PC-3 (cell line): ENCODE data around the gene TULP3. TPM values are rescaled to one million over a fixed set of nuclear protein-coding genes. Genes with fewer than 3 reads are reported as not detected.

Experiments
- ATAC-seq: fragments of 200-7000 bp; cut with Tn5 transposase; 2 replicates; pipeline ENCODE4 v1.9.1; 2020; ENCODE audit warnings: mild to moderate bottlenecking, moderate library complexity
- BruUV-seq: library from RNA; stranded (reverse); fragments of 400-500 nt; replicated peaks from 2 replicates; lab custom pipeline; 2021; lab: Mats Ljungman, UMichigan
- CTCF ChIA-PET: fragments of 300-600 bp; sonication (Branson Sonifier 250); formaldehyde crosslinking; loops from one replicate; lab custom pipeline; 2022; ENCODE audit warnings: antibody characterized with exemption; lab: Charles Lee
- POLR2A ChIA-PET: fragments of 300-600 bp; sonication (Branson Sonifier 250); formaldehyde crosslinking; loops from one replicate; lab custom pipeline; 2022; ENCODE audit warnings: antibody characterized with exemption; ENCODE audit not compliant: unreplicated experiment; lab: Charles Lee
- DNase-seq: peaks from one replicate; pipeline ENCODE4 v3.0.0-alpha.2; 2015
- H2AFZ ChIP-seq: fragments of 300-600 bp; sonication (generic); 2 replicates; pipeline ENCODE4 v1.6.0; 2016; ENCODE audit warnings: antibody characterized with exemption, low read length
- H3F3A ChIP-seq: fragments of 300-600 bp; sonication (generic); one replicate; pipeline ENCODE4 v1.6.0; 2017; ENCODE audit warnings: antibody characterized with exemption, low read length, control low read depth, mild to moderate bottlenecking; ENCODE audit not compliant: unreplicated experiment
- H3K27ac ChIP-seq: fragments of 300-600 bp; sonication (generic); 2 replicates; pipeline ENCODE4 v1.5.1; 2016; ENCODE audit warnings: mild to moderate bottlenecking, low read length
- H3K27me3 ChIP-seq: fragments of 300-600 bp; sonication (generic); 2 replicates; pipeline ENCODE4 v1.6.1; 2016; ENCODE audit warnings: low read length, mixed read lengths
- H3K36me3 ChIP-seq: fragments of 300-600 bp; sonication (generic); 2 replicates; pipeline ENCODE4 v1.6.1; 2016; ENCODE audit warnings: low read depth, mixed run types, low read length, mixed read lengths
- H3K4me1 ChIP-seq: fragments of 300-600 bp; sonication (generic); 2 replicates; pipeline ENCODE4 v1.5.1; 2016; ENCODE audit warnings: low read length; ENCODE audit not compliant: insufficient read depth
- H3K4me2 ChIP-seq: fragments of 300-600 bp; sonication (generic); 2 replicates; pipeline ENCODE4 v1.6.0; 2016; ENCODE audit warnings: low read length
- H3K4me3 ChIP-seq: fragments of 300-600 bp; sonication (generic); 2 replicates; pipeline ENCODE4 v1.5.1; 2016; ENCODE audit warnings: mild to moderate bottlenecking, low read length, mixed read lengths
- H3K79me2 ChIP-seq: fragments of 300-600 bp; sonication (generic); 2 replicates; pipeline ENCODE4 v1.6.1; 2017; ENCODE audit warnings: low read length, mixed read lengths
- H3K9ac ChIP-seq: fragments of 300-600 bp; sonication (generic); 2 replicates; pipeline ENCODE4 v1.6.0; 2016; ENCODE audit warnings: mild to moderate bottlenecking, low read length
- H3K9me2 ChIP-seq: fragments of 300-600 bp; sonication (generic); replicated peaks from 2 replicates; pipeline ENCODE4 v1.6.1; 2016; ENCODE audit warnings: mixed run types, low read length, mixed read lengths
- H3K9me3 ChIP-seq: fragments of 300-600 bp; sonication (generic); 2 replicates; pipeline ENCODE4 v1.6.1; 2016; ENCODE audit warnings: low read length, mixed read lengths
- H4K20me1 ChIP-seq: fragments of 300-600 bp; sonication (generic); 2 replicates; pipeline ENCODE4 v1.6.1; 2016; ENCODE audit warnings: low read length, mixed read lengths
- CTCF ChIP-seq: fragments of 300-600 bp; sonication (generic); conservative IDR thresholded peaks from 2 replicates; pipeline ENCODE4 v1.5.1; 2017; ENCODE audit warnings: antibody characterized with exemption, low read depth, mild to moderate bottlenecking, low read length
- EZH2 ChIP-seq: fragments of 300-600 bp; sonication (generic); IDR thresholded peaks from one replicate; pipeline ENCODE4 v1.6.1; 2017; ENCODE audit warnings: antibody characterized with exemption, mild to moderate bottlenecking, low read length; ENCODE audit not compliant: unreplicated experiment
- EZH2phosphoT487 ChIP-seq: fragments of 300-600 bp; sonication (generic); IDR thresholded peaks from 2 replicates; pipeline ENCODE4 v1.6.1; 2018; ENCODE audit warnings: mild to moderate bottlenecking, antibody characterized with exemption, low read length, borderline replicate concordance
- intact Hi-C: fragments of 100-400 bp; cut with micrococcal nuclease; formaldehyde crosslinking; loops from 2 replicates; pipeline ENCODE4 v1.9.0; 2023
- total RNA-seq: library from RNA; depleted of rRNA; stranded (reverse); fragments of >200 nt; gene quantifications from 2 replicates; pipeline ENCODE4 v1.2.3, GENCODE V29; 2014

Gene TULP3
- total RNA-seq, 1 experiment from 2014 or later = 22.6 TPM

- Histone ChIP-seq H3K27ac (no peak overlapping the region), H3K4me1 (no peaks in the 10 kb centered on the region), H3K9me3 (no peaks in the 10 kb centered on the region), H4K20me1 (no peaks in the 10 kb centered on the region), H3K79me2 (0 out of 2 replicates have a peak, but pooled peaks cover 4% of the 10 kb centered on the region), H2AFZ (no peak overlapping the region), H3K4me2 (no peak overlapping the region), H3K27me3 (no peaks in the 10 kb centered on the region), H3K4me3 (no peak overlapping the region), H3F3A (no peaks in the 10 kb centered on the region), H3K9ac (no peak overlapping the region), H3K9me2 (no peaks in the 10 kb centered on the region), H3K36me3 (no peaks in the 10 kb centered on the region)
- ATAC-seq (no peak), DNase-seq (no peak)
- no TSS peak for BruUV-seq
- ChIA-PET POLR2A (no interaction called here), CTCF (no interaction called here)
- intact Hi-C loops = no loop called here
- TF ChIP-seq EZH2phosphoT487 = no peak
- no peak for TF ChIP-seq EZH2
- no peak for TF ChIP-seq CTCF
Measured at GRCh38 chr12:2974560-2974971, 83.9 kb downstream of the TULP3 start.

- Histone ChIP-seq H4K20me1 (no peaks in the 10 kb centered on the region), H3K4me2 (no peak overlapping the region), H3K4me1 (no peaks in the 10 kb centered on the region), H3K27me3 (no peaks in the 10 kb centered on the region), H3K36me3 (no peaks in the 10 kb centered on the region), H3F3A (no peaks in the 10 kb centered on the region), H3K4me3 (no peak overlapping the region), H3K9me2 (no peaks in the 10 kb centered on the region), H3K79me2 (no peaks in the 10 kb centered on the region), H3K9ac (no peak overlapping the region), H3K9me3 (no peaks in the 10 kb centered on the region), H2AFZ (no peak overlapping the region), H3K27ac (no peak overlapping the region)
- TF ChIP-seq EZH2 (no peak), CTCF (no peak), EZH2phosphoT487 (no peak)
- CTCF ChIA-PET = no interaction called here
- POLR2A ChIA-PET = no interaction called here
- DNase-seq = no peak
- no TSS peak for BruUV-seq
- intact Hi-C loops = no loop called here
- no peak for ATAC-seq
Measured at GRCh38 chr12:2976581-2976996, 85.9 kb downstream of the TULP3 start.

- intact Hi-C loops = no loop called here
- CTCF ChIA-PET = no interaction called here
Measured at GRCh38 chr12:2977776-2978175, 87.1 kb downstream of the TULP3 start.

More at GRCh38 chr12:2977776-2978175, 87.1 kb downstream of the TULP3 start:
- BruUV-seq = no TSS peak
- no peak overlapping the region for H3K4me3 ChIP-seq
- DNase-seq = no peak
- no peaks in the 10 kb centered on the region for H3K36me3 ChIP-seq
- no peaks in the 10 kb centered on the region for H4K20me1 ChIP-seq
- H3K27me3 ChIP-seq = no peaks in the 10 kb centered on the region
- no peak overlapping the region for H3K9ac ChIP-seq
- no peaks in the 10 kb centered on the region for H3K9me3 ChIP-seq
- no peak overlapping the region for H3K4me2 ChIP-seq
- H2AFZ ChIP-seq = no peak overlapping the region
- no peaks in the 10 kb centered on the region for H3K9me2 ChIP-seq
- H3K79me2 ChIP-seq = no peaks in the 10 kb centered on the region
- no peaks in the 10 kb centered on the region for H3K4me1 ChIP-seq
- H3F3A ChIP-seq = no peaks in the 10 kb centered on the region
- TF ChIP-seq EZH2 (no peak), EZH2phosphoT487 (no peak), CTCF (no peak)
- POLR2A ChIA-PET = no interaction called here
- no peak overlapping the region for H3K27ac ChIP-seq
- no peak for ATAC-seq
